DMS 273 (cell line): Measurements from ENCODE around the gene IFITM2.
"Not testable (repeated sequence)": the region's sequence is repeated elsewhere in the genome, so short reads cannot be mapped to it uniquely, and the experiment has no call there.

ENCODE experiments used
- DNase-seq: peaks from one replicate; lab custom pipeline; 2025; ENCODE audit not compliant: unreplicated experiment; lab: John Stamatoyannopoulos, UW

The IFITM2 gene

GRCh38 chr11:307766-308708, at the start of gene IFITM2:
TSS of gene IFITM2 (plus strand) at chr11:307816. CDS start at chr11:308193, 377 bp downstream.
- not testable (repeated sequence) for DNase-seq

- DNase-seq: no peak
These were observed 48.2 kb upstream of the IFITM2 start for GRCh38 chr11:259413-259812.

- DNase-seq: no peak
These were observed 46.0 kb upstream of the IFITM2 start for GRCh38 chr11:261624-262023.

- DNase-seq: no peak
These were observed 40.8 kb upstream of the IFITM2 start for GRCh38 chr11:266676-267439.

GRCh38 chr11:267491-267994, 40.1 kb upstream of the IFITM2 start:
- DNase-seq: no peak

GRCh38 chr11:268716-269145, 38.9 kb upstream of the IFITM2 start:
- DNase-seq: not testable (repeated sequence)

- DNase-seq: no peak
These were observed 38.3 kb upstream of the IFITM2 start for GRCh38 chr11:269146-269890.

- no peak for DNase-seq
These were observed 36.9 kb upstream of the IFITM2 start for GRCh38 chr11:270451-271318.

- DNase-seq: no peak
These were observed 36.3 kb upstream of the IFITM2 start for GRCh38 chr11:271319-271715.

- DNase-seq: no peak
These were observed 35.3 kb upstream of the IFITM2 start for GRCh38 chr11:272195-272930.

GRCh38 chr11:272931-273198, 34.8 kb upstream of the IFITM2 start:
- DNase-seq: no peak

- no peak for DNase-seq
These were observed 31.4 kb upstream of the IFITM2 start for GRCh38 chr11:276219-276618.

- no peak for DNase-seq
These were observed 29.3 kb upstream of the IFITM2 start, which contains the start of gene NLRP6 for GRCh38 chr11:278001-278951. TSS of gene NLRP6 (plus strand) at chr11:278407. CDS start at chr11:278570, 163 bp downstream.

GRCh38 chr11:279040-279965, 28.3 kb upstream of the IFITM2 start:
- DNase-seq: no peak

GRCh38 chr11:279966-280705, 27.5 kb upstream of the IFITM2 start:
- DNase-seq: peak; percentile 51

GRCh38 chr11:280706-281485, 26.7 kb upstream of the IFITM2 start:
- DNase-seq: peak; percentile 39
